Coronary artery (tissue), 2 donors: ENCODE results near the gene NFRKB.

Source experiments
- DNase-seq: peaks from one replicate; pipeline ENCODE4 v3.0.0-alpha.2; 2017; ENCODE audit warnings: low spot score
- H3K27ac ChIP-seq, 2 donors: fragments of 200-600 bp; sonication (generic); one replicate each; pipeline ENCODE4 v1.5.1; 2016 to 2019
- H3K4me3 ChIP-seq: fragments of 200-600 bp; sonication (generic); 2 replicates; pipeline ENCODE4 v1.5.1; 2016; ENCODE audit warnings: mild to moderate bottlenecking, moderate library complexity
- TF ChIP-seq, protein P1 (sequence below): fragments of 200-600 bp; sonication (generic); IDR thresholded peaks from one replicate; pipeline ENCODE4 v1.5.1; 2019; ENCODE audit warnings: antibody characterized with exemption

The NFRKB gene

DNA sequence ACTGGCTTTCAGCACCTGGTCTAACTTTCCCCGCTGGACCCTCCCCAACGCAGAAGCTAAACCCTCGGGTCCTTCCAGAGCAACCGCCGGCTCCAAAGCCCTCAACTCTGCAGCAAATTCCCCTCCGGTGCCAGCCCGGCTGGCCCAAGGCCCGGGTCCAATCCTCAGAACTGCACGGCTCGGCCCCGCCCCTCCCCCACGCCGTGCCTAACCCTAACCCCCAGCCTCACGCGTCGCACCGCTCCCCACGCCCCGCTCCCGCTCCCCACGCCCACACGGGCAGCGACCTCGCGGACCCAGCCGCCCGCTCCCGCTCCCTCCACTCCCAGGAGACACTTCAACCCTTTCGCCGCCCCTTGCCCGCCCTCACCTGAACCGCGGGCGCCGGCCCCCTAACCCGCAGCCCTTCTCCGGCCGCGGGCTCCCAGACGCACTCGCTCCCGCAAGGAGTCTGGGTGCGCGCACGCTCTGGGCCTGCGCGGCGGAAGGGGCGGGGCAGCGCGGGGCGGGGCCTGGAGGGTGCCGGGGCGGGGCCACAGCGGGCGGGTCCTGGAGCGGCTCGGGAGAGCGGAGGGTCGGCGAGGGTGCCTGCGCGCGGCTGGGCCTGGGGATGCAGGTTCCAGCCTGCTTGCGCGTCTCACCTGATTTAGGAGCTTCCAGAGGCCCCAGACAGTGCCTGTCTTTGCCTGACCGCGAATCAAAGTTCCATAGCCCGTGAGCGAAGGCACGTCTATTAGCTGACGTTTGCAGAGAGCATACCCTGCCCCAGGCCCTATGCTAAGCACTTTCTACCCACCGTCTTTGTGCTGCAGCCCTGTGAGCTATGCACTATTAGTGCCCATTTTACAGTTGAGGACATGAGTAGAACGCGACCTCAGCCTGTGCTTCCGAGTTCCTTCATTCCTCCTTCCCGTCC, at the start of gene NFRKB:
TSS of gene NFRKB (minus strand) at position 453 of the 916 bp plus-strand sequence. CDS start 2,729 bp downstream, outside the sequence.
- TF ChIP-seq, protein P1, sequence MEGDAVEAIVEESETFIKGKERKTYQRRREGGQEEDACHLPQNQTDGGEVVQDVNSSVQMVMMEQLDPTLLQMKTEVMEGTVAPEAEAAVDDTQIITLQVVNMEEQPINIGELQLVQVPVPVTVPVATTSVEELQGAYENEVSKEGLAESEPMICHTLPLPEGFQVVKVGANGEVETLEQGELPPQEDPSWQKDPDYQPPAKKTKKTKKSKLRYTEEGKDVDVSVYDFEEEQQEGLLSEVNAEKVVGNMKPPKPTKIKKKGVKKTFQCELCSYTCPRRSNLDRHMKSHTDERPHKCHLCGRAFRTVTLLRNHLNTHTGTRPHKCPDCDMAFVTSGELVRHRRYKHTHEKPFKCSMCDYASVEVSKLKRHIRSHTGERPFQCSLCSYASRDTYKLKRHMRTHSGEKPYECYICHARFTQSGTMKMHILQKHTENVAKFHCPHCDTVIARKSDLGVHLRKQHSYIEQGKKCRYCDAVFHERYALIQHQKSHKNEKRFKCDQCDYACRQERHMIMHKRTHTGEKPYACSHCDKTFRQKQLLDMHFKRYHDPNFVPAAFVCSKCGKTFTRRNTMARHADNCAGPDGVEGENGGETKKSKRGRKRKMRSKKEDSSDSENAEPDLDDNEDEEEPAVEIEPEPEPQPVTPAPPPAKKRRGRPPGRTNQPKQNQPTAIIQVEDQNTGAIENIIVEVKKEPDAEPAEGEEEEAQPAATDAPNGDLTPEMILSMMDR = no peak
- H3K4me3 ChIP-seq = peak within 1 kb of the TSS; percentile 100

DNA sequence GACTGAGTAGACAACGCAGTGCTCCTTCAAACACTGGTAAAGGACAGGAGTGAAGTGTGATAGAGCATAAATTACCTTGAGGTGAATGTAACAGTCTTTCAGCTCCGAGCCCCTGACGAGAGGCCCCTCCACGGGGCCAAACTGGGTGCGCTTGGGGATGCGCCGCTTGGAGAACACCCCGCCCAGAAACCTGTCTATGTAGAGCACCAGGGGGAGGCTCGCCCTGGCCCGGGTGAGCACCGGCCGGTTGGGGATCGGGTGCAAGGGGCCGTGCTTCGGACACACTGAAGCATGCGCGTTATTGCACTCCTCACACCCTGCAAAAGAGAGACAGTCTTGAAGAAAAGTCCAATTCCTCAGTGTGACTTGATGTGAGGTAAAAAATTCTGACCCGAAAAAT, 49.3 kb upstream of the NFRKB start:
- Histone ChIP-seq H3K4me3 (no peak overlapping the region), H3K27ac (no peak overlapping the region)
- TF ChIP-seq, protein P1 = no peak
- no peak for DNase-seq

More for the DNA sequence above, at the start of gene NFRKB:
- peak; percentile 86 for DNase-seq
- H3K27ac ChIP-seq = peak within 1 kb of the TSS; percentile 69 to 92

DNA sequence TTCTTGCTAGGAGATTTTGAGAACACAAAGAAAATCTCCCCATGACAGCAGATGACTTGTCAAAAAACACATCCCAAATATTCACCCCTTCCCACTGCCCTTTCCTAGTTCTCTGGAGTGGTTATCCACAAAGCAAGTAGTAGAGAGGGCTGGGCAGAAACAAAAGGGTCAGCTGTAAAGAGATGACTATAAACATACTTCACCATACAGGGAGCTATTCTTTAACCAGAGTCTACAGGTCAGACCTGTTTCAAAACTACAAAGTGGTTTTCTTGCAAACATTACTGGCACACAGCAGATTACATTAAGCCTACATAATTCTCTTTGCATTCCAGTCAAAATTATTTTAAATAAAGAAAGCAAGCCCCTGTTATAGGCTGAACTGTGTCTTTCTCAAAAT, 47.7 kb upstream of the NFRKB start:
- no peak overlapping the region for H3K4me3 ChIP-seq
- no peak overlapping the region for H3K27ac ChIP-seq
- TF ChIP-seq, protein P1 = no peak
- no peak for DNase-seq

DNA sequence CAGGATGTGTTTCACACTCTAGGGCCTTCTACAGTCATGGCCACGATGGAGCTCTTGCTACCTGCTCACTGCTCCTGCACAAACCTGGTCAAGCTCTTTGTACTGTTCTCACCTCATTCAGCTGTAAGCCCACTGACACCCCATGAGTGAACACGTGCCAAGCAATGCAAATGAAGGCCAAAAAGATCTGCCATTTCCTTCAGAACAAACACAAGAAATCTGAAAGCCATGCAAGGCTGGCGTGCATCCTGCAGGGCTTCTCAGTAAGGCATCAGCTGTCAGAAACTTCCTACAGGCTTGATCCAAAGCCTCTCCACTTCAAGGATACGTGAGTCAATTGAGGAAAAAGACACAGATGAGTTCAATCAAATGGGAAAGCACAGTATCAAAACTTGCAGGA, 44.1 kb upstream of the NFRKB start:
- H3K27ac ChIP-seq = no peak overlapping the region
- TF ChIP-seq, protein P1 = no peak
- DNase-seq = no peak
- H3K4me3 ChIP-seq = no peak overlapping the region

DNA sequence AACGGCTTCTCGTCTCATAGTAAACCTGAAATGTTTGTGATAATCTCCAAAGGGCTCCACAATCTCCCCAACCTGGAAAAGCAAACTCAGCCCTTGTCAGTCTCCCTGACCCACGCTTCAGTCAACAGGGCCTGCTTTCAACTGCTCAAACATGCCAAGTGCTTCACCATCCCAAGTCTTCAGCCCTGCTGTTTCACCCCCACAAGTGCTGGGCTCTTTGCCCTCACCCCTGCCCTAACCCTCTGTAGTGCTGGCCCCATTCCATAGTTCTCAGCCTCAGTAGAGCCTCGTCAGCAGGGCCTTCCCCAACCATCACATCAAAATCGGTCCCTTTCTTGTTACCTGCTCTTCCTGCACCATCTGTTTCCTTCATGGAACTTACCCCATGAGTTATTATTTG, 43.4 kb upstream of the NFRKB start:
- DNase-seq = no peak
- no peak overlapping the region for H3K27ac ChIP-seq
- H3K4me3 ChIP-seq = no peak overlapping the region
- TF ChIP-seq, protein P1 = no peak

DNA sequence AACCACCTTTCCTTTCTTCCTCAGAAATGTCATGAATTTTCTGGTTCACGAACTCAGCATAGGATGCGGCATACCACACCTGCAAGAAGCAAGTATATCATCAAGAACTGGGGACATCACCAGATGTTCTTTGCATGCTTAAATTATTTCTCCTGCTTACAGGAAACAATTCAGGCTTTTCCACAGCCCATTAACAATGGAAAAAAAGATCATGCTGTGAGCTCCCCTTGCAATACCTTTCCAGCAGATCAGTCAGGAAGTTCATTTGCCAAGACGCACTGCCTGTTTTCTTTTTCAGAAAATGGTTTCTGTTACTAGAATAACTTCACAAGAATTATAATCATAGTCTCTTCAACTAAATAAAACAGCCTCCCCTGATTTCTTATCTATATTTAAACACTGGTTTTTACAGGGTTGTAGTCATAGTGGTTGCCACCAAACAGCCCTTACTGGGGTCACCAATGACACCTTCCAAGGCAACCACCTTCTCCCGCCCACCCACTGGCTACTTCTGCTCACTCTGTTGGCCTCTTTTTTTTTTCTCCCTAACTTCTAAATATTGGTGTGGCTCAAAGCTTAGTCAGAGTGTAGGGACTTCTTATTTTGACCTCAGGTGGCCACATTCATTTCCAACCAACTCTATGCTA, 42.3 kb upstream of the NFRKB start:
- H3K27ac ChIP-seq = no peak overlapping the region
- TF ChIP-seq, protein P1 = no peak
- H3K4me3 ChIP-seq = no peak overlapping the region
- DNase-seq = no peak
